ENCODE results near the gene ZNF462. TPM values are rescaled to one million over a fixed set of nuclear protein-coding genes. Genes with fewer than 3 reads are reported as not detected.

Gene ZNF462
- total and polyA plus RNA-seq, 7 donors = 2.0 to 102 (median 16.3) TPM

DNA sequence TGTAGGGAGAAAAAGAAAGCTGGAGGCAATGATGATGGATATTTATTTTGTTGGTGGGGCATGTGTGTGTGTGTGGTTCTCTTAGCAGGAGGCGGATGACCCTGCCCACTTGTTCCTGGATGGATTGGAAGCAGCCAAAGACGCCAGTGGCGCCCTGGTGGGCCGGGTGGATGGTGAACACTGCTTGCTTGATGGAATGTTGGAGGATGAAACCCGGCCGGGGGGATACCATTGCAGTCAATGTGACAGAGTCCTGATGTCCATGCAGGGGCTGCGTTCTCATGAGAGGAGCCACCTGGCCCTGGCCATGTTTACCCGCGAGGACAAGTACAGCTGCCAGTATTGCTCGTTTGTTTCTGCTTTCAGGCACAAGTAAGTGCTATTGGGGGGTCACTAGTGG lies 69.2 kb downstream of the ZNF462 start:
- no peak overlapping the region for H3K27ac ChIP-seq
- peaks cover 0 to 100% of the 10 kb centered on the region in 2 donors for H3K36me3 ChIP-seq (ENCODE audit: insufficient read depth in 1 of 2, low read depth in 1 of 2)
- no peak for DNase-seq
- H3K4me3 ChIP-seq = no peak overlapping the region
- no peaks in the 10 kb centered on the region for H3K9me3 ChIP-seq
- TF ChIP-seq, protein P1, sequence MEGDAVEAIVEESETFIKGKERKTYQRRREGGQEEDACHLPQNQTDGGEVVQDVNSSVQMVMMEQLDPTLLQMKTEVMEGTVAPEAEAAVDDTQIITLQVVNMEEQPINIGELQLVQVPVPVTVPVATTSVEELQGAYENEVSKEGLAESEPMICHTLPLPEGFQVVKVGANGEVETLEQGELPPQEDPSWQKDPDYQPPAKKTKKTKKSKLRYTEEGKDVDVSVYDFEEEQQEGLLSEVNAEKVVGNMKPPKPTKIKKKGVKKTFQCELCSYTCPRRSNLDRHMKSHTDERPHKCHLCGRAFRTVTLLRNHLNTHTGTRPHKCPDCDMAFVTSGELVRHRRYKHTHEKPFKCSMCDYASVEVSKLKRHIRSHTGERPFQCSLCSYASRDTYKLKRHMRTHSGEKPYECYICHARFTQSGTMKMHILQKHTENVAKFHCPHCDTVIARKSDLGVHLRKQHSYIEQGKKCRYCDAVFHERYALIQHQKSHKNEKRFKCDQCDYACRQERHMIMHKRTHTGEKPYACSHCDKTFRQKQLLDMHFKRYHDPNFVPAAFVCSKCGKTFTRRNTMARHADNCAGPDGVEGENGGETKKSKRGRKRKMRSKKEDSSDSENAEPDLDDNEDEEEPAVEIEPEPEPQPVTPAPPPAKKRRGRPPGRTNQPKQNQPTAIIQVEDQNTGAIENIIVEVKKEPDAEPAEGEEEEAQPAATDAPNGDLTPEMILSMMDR (IDR thresholded peaks at IDR 0.05) = no peak
- intact Hi-C loops (cut with DNase I) = no loop called here
- ATAC-seq = no peak
- H3K27me3 ChIP-seq (ENCODE audit: insufficient read depth in 3 of 3, low read length in 2 of 3) = no peaks in the 10 kb centered on the region
- 93 to 96% (median 94%) methylated on average over 10 of the region's 10 CpGs for WGBS, 3 donors
- no peaks in the 10 kb centered on the region for H3K4me1 ChIP-seq

DNA sequence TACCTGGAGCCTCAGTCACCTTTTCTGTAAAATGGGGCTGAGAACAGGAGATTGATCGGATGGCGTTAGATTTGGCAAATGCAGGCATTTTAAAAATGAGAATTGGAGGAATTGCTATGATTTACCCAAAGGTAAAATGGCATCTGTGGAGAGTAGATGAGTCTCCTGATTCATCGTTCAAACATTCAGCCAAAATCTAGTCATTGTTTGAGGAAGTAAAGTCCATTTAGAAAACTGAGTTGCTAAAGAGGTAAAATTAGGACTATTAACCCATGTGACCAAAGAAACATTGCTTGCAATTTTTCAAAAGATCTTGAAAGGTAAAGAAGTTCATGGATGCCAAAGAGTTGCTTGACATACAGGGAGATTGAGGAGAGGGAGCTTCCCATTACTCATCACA lies 69.7 kb downstream of the ZNF462 start:
- H3K36me3 ChIP-seq (ENCODE audit: insufficient read depth in 1 of 2, low read depth in 1 of 2) = peaks cover 0 to 98% of the 10 kb centered on the region in 2 donors
- ATAC-seq (no peak), DNase-seq (no peak)
- 97 to 99% (median 99%) methylated on average over 3 of the region's 3 CpGs for WGBS, 3 donors
- intact Hi-C loops (cut with DNase I) = no loop called here
- H3K27me3 ChIP-seq (ENCODE audit: insufficient read depth in 3 of 3, low read length in 2 of 3) = no peaks in the 10 kb centered on the region
- TF ChIP-seq, protein P1 (IDR thresholded peaks at IDR 0.05) = no peak
- no peaks in the 10 kb centered on the region for H3K9me3 ChIP-seq
- H3K4me1 ChIP-seq = no peaks in the 10 kb centered on the region
- no peak overlapping the region for H3K27ac ChIP-seq
- no peak overlapping the region for H3K4me3 ChIP-seq

DNA sequence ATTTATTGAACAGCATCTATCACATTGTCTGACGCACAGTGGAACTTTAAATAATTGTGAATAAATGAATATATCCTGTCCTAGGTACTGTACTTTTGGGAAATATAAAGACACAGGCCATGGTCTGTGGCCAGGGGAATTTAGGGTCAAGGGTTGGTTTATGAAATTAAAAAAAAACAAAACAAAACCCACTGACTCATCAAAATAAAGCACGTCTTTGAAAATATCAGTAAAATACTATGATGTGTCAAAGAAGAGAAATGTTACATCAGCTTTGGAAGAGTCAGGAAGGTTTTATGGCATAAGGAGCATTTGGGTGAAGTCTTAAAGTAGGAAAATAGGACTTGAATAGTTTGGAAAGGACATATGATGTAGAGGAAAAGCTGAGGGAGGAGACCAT lies 70.5 kb downstream of the ZNF462 start:
- ATAC-seq (no peak), DNase-seq (no peak)
- no peaks in the 10 kb centered on the region for H3K9me3 ChIP-seq
- H3K4me3 ChIP-seq = no peak overlapping the region
- no peaks in the 10 kb centered on the region for H3K4me1 ChIP-seq
- TF ChIP-seq, protein P1 (IDR thresholded peaks at IDR 0.05) = no peak
- no peak overlapping the region for H3K27ac ChIP-seq
- H3K36me3 ChIP-seq (ENCODE audit: insufficient read depth in 1 of 2, low read depth in 1 of 2) = peaks cover 0 to 97% of the 10 kb centered on the region in 2 donors
- WGBS, 3 donors = 93 to 95% (median 94%) methylated on average over 2 of the region's 2 CpGs
- H3K27me3 ChIP-seq (ENCODE audit: insufficient read depth in 3 of 3, low read length in 2 of 3) = no peaks in the 10 kb centered on the region
- intact Hi-C loops (cut with DNase I) = no loop called here

DNA sequence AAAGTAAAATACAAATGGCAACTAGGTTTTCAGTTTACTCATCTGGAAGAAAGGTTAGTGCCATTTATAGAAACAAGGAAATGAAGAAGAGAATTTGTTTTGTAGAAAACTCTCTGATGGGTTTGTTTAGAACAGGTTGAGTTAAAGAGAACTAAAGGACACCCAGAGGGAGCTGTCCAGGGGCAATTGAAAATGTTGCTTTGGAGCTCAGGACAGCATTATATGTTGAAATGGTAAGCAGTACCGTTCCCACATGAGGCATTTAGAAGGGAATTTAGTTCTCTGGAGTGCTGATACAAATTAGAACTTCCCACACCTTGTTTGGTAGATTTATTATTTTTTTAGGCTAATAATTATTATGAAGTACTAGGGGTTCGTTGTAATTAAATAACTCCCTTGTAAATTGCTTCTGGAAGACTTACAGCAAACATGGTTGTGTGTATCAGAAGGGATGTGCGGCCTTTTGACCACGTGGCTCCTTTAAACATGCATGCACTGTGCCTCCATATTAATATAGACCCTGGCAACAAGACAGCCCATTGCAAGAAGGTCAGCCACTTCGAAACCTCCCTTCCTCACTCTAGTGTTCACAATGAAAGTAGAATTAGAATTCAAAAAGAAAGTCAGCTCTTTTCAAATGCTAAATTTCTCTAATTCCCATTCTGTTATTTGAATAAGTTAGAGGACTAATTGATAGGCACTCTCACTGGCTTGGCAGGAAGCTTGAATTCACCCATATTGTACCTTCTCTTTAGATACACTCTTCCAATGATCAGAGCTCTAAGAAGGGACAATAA lies 71.7 kb downstream of the ZNF462 start:
- no peaks in the 10 kb centered on the region for H3K4me1 ChIP-seq
- intact Hi-C loops (cut with DNase I) = no loop called here
- no peaks in the 10 kb centered on the region for H3K9me3 ChIP-seq
- DNase-seq (no peak), ATAC-seq (no peak)
- H3K4me3 ChIP-seq = no peak overlapping the region
- H3K36me3 ChIP-seq (ENCODE audit: insufficient read depth in 1 of 2, low read depth in 1 of 2) = peaks cover 0 to 97% of the 10 kb centered on the region in 2 donors
- H3K27ac ChIP-seq = no peak overlapping the region
- no peaks in the 10 kb centered on the region for H3K27me3 ChIP-seq (ENCODE audit: insufficient read depth in 3 of 3, low read length in 2 of 3)
- 89 to 90% (median 90%) methylated on average over 5 of the region's 5 CpGs for WGBS, 3 donors
- TF ChIP-seq, protein P1 (IDR thresholded peaks at IDR 0.05) = no peak

Data from psoas muscle (tissue), 8 donors.